GM18498 (cell line): ENCODE measurements around the gene FBXO34.
"Not testable (repeated sequence)": the region's sequence is repeated elsewhere in the genome, so short reads cannot be mapped to it uniquely, and the experiment has no call there.

Experiments used
- ATAC-seq: cut with Tn5 transposase; IDR thresholded peaks from one replicate; pipeline ENCODE4 v1.9.1; 2021; ENCODE audit warnings: mild to moderate bottlenecking, moderate library complexity; ENCODE audit not compliant: unreplicated experiment

FBXO34 gene

GRCh38 chr14:55344582-55345163 lies 73.5 kb downstream of the FBXO34 start:
- ATAC-seq, result not testable (repeated sequence)

- ATAC-seq, result no peak
Measured at GRCh38 chr14:55347040-55347439, 75.8 kb downstream of the FBXO34 start.

GRCh38 chr14:55347748-55348147 lies 76.5 kb downstream of the FBXO34 start:
- no peak for ATAC-seq

GRCh38 chr14:55348766-55349453 lies 77.7 kb downstream of the FBXO34 start:
- ATAC-seq, result no peak

GRCh38 chr14:55349565-55349964 lies 78.3 kb downstream of the FBXO34 start:
- ATAC-seq, result no peak

- ATAC-seq, result no peak
Measured at GRCh38 chr14:55350461-55350860, 79.2 kb downstream of the FBXO34 start.

GRCh38 chr14:55351111-55351510 lies 79.9 kb downstream of the FBXO34 start:
- no peak for ATAC-seq

- ATAC-seq, result no peak
Measured at GRCh38 chr14:55352201-55352600, 81.0 kb downstream of the FBXO34 start.

GRCh38 chr14:55353686-55354467 lies 82.7 kb downstream of the FBXO34 start:
- ATAC-seq, result no peak

GRCh38 chr14:55354500-55354899 lies 83.3 kb downstream of the FBXO34 start:
- ATAC-seq, result peak; percentile 78

- ATAC-seq, result no peak
Measured at GRCh38 chr14:55355922-55356321, 84.7 kb downstream of the FBXO34 start.

- no peak for ATAC-seq
Measured at GRCh38 chr14:55356913-55357312, 85.7 kb downstream of the FBXO34 start.

- ATAC-seq, result no peak
Measured at GRCh38 chr14:55359307-55359706, 88.1 kb downstream of the FBXO34 start.

GRCh38 chr14:55361190-55361589 lies 90.0 kb downstream of the FBXO34 start:
- no peak for ATAC-seq

GRCh38 chr14:55366271-55366670 lies 95.0 kb downstream of the FBXO34 start:
- no peak for ATAC-seq

- no peak for ATAC-seq
Measured at GRCh38 chr14:55370883-55371455, 99.7 kb downstream of the FBXO34 start.

- ATAC-seq, result no peak
Measured at GRCh38 chr14:55372423-55372822, 101.2 kb downstream of the FBXO34 start.

GRCh38 chr14:55372825-55373224 lies 101.6 kb downstream of the FBXO34 start:
- no peak for ATAC-seq

GRCh38 chr14:55373784-55374705 lies 102.8 kb downstream of the FBXO34 start:
- no peak for ATAC-seq

GRCh38 chr14:55374771-55375170 lies 103.5 kb downstream of the FBXO34 start:
- ATAC-seq, result no peak

- ATAC-seq, result no peak
Measured at GRCh38 chr14:55377236-55377635, 106.0 kb downstream of the FBXO34 start.
